HEK293T (cell line): Measurements from ENCODE around the gene DMC1.

Experiments used
- ARNT ChIP-seq: fragments of 450-650 bp; IDR thresholded peaks from 2 replicates; pipeline ENCODE4 v1.6.1; 2017; ENCODE audit warnings: mild to moderate bottlenecking
- BHLHE40 ChIP-seq: fragments of 450-650 bp; IDR thresholded peaks from 2 replicates; pipeline ENCODE4 v1.6.1; 2016; ENCODE audit warnings: mild to moderate bottlenecking, moderate library complexity, borderline replicate concordance
- CTBP1 ChIP-seq: fragments of 450-650 bp; IDR thresholded peaks from 2 replicates; pipeline ENCODE4 v1.6.1; 2016; ENCODE audit warnings: borderline replicate concordance
- ELF4 ChIP-seq: fragments of 450-650 bp; IDR thresholded peaks from 2 replicates; pipeline ENCODE4 v1.6.1; 2017; ENCODE audit warnings: antibody characterized with exemption
- FOXA1 ChIP-seq: fragments of 450-650 bp; IDR thresholded peaks from 2 replicates; pipeline ENCODE4 v1.6.1; 2016; ENCODE audit warnings: mild to moderate bottlenecking
- FOXM1 ChIP-seq: fragments of 450-650 bp; IDR thresholded peaks from 2 replicates; pipeline ENCODE4 v1.6.1; 2017; ENCODE audit warnings: mild to moderate bottlenecking, borderline replicate concordance
- HDGF ChIP-seq: fragments of 450-650 bp; IDR thresholded peaks from 2 replicates; pipeline ENCODE4 v1.6.1; 2017; ENCODE audit warnings: antibody characterized with exemption, borderline replicate concordance
- L3MBTL2 ChIP-seq: fragments of 450-650 bp; conservative IDR thresholded peaks from 2 replicates; pipeline ENCODE4 v1.6.1; 2016; ENCODE audit warnings: mild to moderate bottlenecking
- PKNOX1 ChIP-seq: fragments of 450-650 bp; IDR thresholded peaks from 2 replicates; pipeline ENCODE4 v1.6.1; 2016
- SP1 ChIP-seq: fragments of 450-650 bp; IDR thresholded peaks from 2 replicates; pipeline ENCODE4 v1.6.1; 2017
- SUZ12 ChIP-seq: fragments of 450-650 bp; IDR thresholded peaks from 2 replicates; pipeline ENCODE4 v1.6.1; 2016; ENCODE audit warnings: mild to moderate bottlenecking
- TARDBP ChIP-seq: fragments of 450-650 bp; IDR thresholded peaks from 2 replicates; pipeline ENCODE4 v1.6.1; 2016

DNA sequence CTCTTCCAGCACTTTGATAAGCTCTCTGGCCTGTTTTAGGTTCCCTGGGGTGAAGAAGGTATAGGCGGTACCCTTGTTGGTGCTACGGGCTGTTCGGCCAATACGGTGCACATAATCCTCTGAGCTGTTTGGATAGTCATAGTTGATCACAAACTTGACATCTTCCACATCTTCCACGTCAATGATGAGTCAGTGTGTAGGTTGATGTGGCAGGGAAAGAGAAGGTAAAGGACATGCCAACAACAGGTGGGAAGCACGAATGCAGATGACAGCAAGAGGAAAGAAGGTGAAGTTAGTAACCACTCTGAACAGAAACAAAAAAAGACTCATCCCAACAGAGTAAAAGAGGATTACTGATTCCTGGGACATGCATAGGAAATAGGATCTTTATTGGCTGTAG, 82.0 kb downstream of the DMC1 start:
- no peak for TF ChIP-seq SP1
- no peak for TF ChIP-seq TARDBP
- TF ChIP-seq SUZ12 = no peak
- TF ChIP-seq ARNT = no peak
- TF ChIP-seq FOXM1 = no peak
- TF ChIP-seq HDGF = no peak
- TF ChIP-seq ELF4 = no peak
- no peak for TF ChIP-seq BHLHE40
- no peak for TF ChIP-seq PKNOX1
- no peak for TF ChIP-seq FOXA1
- no peak for TF ChIP-seq CTBP1
- TF ChIP-seq L3MBTL2 = no peak
